GM13977 (cell line): ENCODE measurements around the gene TEX38.

Experiments used
- DNase-seq: peaks from one replicate; pipeline ENCODE4 v3.0.0; 2012; ENCODE audit warnings: low spot score
- in situ Hi-C: fragments of 300-500 bp; cut with MboI; formaldehyde crosslinking; loops from one replicate; pipeline ENCODE4 v1.12.0; 2022; ENCODE audit warnings: low sequenced_read_pairs, low pct_unique_long_range_greater_than_20kb, mixed read lengths, inconsistent platforms; ENCODE audit not compliant: unreplicated experiment
- TF ChIP-seq, protein P1 (sequence below): IDR thresholded peaks from 2 replicates; pipeline ENCODE4 v1.5.1; 2012; ENCODE audit warnings: mild to moderate bottlenecking, control low read depth; ENCODE audit not compliant: insufficient read depth; ENCODE audit errors: extremely low read depth, missing control alignments

TEX38 gene

DNA sequence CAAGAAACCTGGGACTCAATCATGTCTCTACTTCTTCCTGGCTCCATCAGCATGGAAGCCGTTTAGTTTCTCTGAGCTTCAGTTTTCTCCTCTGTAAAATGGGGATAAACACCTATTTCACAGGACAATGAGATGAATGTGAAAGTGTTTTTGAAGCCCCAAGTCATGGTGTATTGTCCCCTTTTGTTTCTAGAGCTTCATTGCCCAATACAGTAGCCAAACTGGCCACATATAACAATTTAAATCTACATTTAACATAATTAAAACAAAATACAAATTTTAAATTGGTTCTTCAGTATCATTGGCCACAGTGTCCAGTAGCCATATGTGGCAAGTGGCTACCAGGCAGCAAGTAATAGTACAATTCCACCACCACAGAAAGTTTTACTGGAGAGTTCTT lies 49.5 kb downstream of the TEX38 start:
- DNase-seq, result no peak
- TF ChIP-seq, protein P1, sequence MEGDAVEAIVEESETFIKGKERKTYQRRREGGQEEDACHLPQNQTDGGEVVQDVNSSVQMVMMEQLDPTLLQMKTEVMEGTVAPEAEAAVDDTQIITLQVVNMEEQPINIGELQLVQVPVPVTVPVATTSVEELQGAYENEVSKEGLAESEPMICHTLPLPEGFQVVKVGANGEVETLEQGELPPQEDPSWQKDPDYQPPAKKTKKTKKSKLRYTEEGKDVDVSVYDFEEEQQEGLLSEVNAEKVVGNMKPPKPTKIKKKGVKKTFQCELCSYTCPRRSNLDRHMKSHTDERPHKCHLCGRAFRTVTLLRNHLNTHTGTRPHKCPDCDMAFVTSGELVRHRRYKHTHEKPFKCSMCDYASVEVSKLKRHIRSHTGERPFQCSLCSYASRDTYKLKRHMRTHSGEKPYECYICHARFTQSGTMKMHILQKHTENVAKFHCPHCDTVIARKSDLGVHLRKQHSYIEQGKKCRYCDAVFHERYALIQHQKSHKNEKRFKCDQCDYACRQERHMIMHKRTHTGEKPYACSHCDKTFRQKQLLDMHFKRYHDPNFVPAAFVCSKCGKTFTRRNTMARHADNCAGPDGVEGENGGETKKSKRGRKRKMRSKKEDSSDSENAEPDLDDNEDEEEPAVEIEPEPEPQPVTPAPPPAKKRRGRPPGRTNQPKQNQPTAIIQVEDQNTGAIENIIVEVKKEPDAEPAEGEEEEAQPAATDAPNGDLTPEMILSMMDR, result no peak
- in situ Hi-C loops, result no loop called here

DNA sequence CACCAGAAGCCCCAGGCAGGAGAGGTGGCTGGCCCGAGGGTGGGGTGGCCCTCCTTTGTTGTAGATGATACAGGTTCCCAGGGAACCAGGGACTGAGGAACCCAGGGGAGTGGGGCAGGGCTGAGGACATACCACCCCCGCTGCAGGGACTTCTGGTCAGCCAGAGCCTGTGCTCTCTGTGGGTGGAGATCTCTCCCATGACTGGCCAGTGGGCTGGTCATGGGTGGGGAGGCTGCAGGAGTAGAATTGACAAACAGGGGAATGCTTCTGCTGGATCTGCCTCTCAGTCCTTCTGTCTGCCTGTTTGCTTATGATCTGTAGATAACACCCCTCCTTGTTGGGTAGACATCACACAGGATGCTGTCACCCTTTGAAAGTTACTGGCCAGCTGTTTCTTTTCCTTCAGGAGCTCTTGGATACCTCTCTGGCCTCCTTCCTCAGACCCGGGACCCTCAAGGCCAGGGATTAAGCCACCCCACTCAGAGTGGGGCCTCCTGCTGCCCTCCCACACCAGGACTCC lies 50.1 kb downstream of the TEX38 start:
- TF ChIP-seq, protein P1, result no peak
- in situ Hi-C loops, result no loop called here

More for the DNA sequence above, 50.1 kb downstream of the TEX38 start:
- DNase-seq, result no peak
